AG09309 (cell line): ENCODE results near the gene MLXIPL.
"Not testable (repeated sequence)": the region's sequence is repeated elsewhere in the genome, so short reads cannot be mapped to it uniquely, and the experiment has no call there.

Experiments used
- DNase-seq: peaks from one replicate; pipeline ENCODE4 v3.0.0-alpha.2; 2010; ENCODE audit warnings: low read depth
- H3K4me3 ChIP-seq: 2 replicates; pipeline ENCODE4 v1.5.1; 2011; ENCODE audit warnings: mild to moderate bottlenecking, low read depth, low read length, moderate library complexity; ENCODE audit not compliant: control insufficient read depth
- CTCF ChIP-seq: IDR thresholded peaks from 2 replicates; pipeline ENCODE4 v1.5.1; 2011; ENCODE audit warnings: mild to moderate bottlenecking, low read depth, low read length, inconsistent platforms; ENCODE audit not compliant: insufficient read depth, control insufficient read depth; ENCODE audit errors: missing control alignments

The MLXIPL gene

GRCh38 chr7:73596191-73597065, 27.9 kb downstream of the MLXIPL start:
- TF ChIP-seq CTCF: no peak
- H3K4me3 ChIP-seq: no peak overlapping the region
- DNase-seq: no peak

GRCh38 chr7:73595358-73595757, 29.0 kb downstream of the MLXIPL start:
- no peak for DNase-seq
- TF ChIP-seq CTCF: no peak
- H3K4me3 ChIP-seq: no peak overlapping the region

GRCh38 chr7:73593207-73594045, 30.9 kb downstream of the MLXIPL start:
- no peak overlapping the region for H3K4me3 ChIP-seq
- no peak for DNase-seq
- no peak for TF ChIP-seq CTCF

- no peak for TF ChIP-seq CTCF
- H3K4me3 ChIP-seq: no peak overlapping the region
- DNase-seq: no peak
Measured at GRCh38 chr7:73586911-73587310, 37.4 kb downstream of the MLXIPL start.

- DNase-seq: no peak
- no peak for TF ChIP-seq CTCF
- H3K4me3 ChIP-seq: no peak overlapping the region
Measured at GRCh38 chr7:73585196-73585595, 39.1 kb downstream of the MLXIPL start.

- no peak for DNase-seq
- H3K4me3 ChIP-seq: no peak overlapping the region
- no peak for TF ChIP-seq CTCF
Measured at GRCh38 chr7:73582664-73583202, 41.6 kb downstream of the MLXIPL start.

- not testable (repeated sequence) for DNase-seq
Measured at GRCh38 chr7:73581006-73581405, 43.3 kb downstream of the MLXIPL start.

More at GRCh38 chr7:73581006-73581405, 43.3 kb downstream of the MLXIPL start:
- H3K4me3 ChIP-seq: not testable (repeated sequence)
